K562 (cell line): ENCODE results near the gene CNGB1. TPM values are rescaled to one million over a fixed set of nuclear protein-coding genes. Genes with fewer than 3 reads are reported as not detected.

Source experiments
- ARNT ChIP-seq, 2 experiments: fragments of 450-650 bp; IDR thresholded peaks; 2 replicates each; pipeline ENCODE4 v1.6.1; 2016; ENCODE audit warnings: mild to moderate bottlenecking in 1 of 2
- CTBP1 ChIP-seq: fragments of 450-650 bp; IDR thresholded peaks from 2 replicates; pipeline ENCODE4 v1.6.1; 2016; ENCODE audit warnings: borderline replicate concordance
- ESRRA ChIP-seq: fragments of 450-650 bp; IDR thresholded peaks from 2 replicates; pipeline ENCODE4 v1.6.1; 2014; ENCODE audit warnings: low read depth, mild to moderate bottlenecking, moderate library complexity, borderline replicate concordance
- FIP1L1 ChIP-seq: fragments of 200-400 bp; formaldehyde crosslinking; IDR thresholded peaks from 2 replicates; pipeline ENCODE4 v1.6.1; 2018; ENCODE audit warnings: mild to moderate bottlenecking, low read depth, low read length; ENCODE audit not compliant: poor library complexity, severe bottlenecking
- FOS ChIP-seq: IDR thresholded peaks from 3 replicates; pipeline ENCODE4 v1.6.1; 2011; ENCODE audit not compliant: insufficient read length; ENCODE audit errors: extremely low read depth
- KLF1 ChIP-seq: fragments of 450-650 bp; IDR thresholded peaks from 2 replicates; pipeline ENCODE4 v1.6.1; 2016; ENCODE audit warnings: missing genetic modification characterization, missing compliant biosample characterization
- LEF1 ChIP-seq: fragments of 450-650 bp; IDR thresholded peaks from 2 replicates; pipeline ENCODE4 v1.6.1; 2016; ENCODE audit warnings: mild to moderate bottlenecking
- NEUROD1 ChIP-seq: fragments of 150-350 bp; IDR thresholded peaks from 2 replicates; pipeline ENCODE4 v1.6.1; 2014; ENCODE audit warnings: borderline replicate concordance, low read length, low read depth; ENCODE audit not compliant: partially characterized antibody
- NONO ChIP-seq, 2 experiments: fragments of 200-400 bp in 1 of 2; fragments of 450-650 bp in 1 of 2; formaldehyde crosslinking in 1 of 2; IDR thresholded peaks; 2 replicates each; pipeline ENCODE4 v1.6.1; 2017; ENCODE audit warnings: low read depth in 2 of 2, mild to moderate bottlenecking in 2 of 2, moderate library complexity in 2 of 2, low read length in 1 of 2
- NR4A1 ChIP-seq, 2 experiments: fragments of 250-450 bp in 1 of 2; fragments of 450-650 bp in 1 of 2; sonication (Bioruptor Pico) in 1 of 2; IDR thresholded peaks; 2 replicates each; pipeline versions ENCODE4 v1.4.0 to v1.6.1; 2016 to 2020; ENCODE audit warnings: mild to moderate bottlenecking in 2 of 2, missing compliant biosample characterization in 1 of 2, missing genetic modification characterization in 1 of 2, moderate library complexity in 1 of 2
- PHTF2 ChIP-seq: fragments of 250-450 bp; sonication (Bioruptor Pico); IDR thresholded peaks from 2 replicates; pipeline ENCODE4 v1.5.0; 2021; ENCODE audit warnings: mild to moderate bottlenecking
- PTTG1 ChIP-seq: fragments of 450-650 bp; IDR thresholded peaks from 2 replicates; pipeline ENCODE4 v1.6.1; 2016; ENCODE audit warnings: low read depth, mild to moderate bottlenecking, missing genetic modification characterization, missing compliant biosample characterization
- RUNX1 ChIP-seq: sonication (generic); IDR thresholded peaks from 2 replicates; pipeline ENCODE4 v1.6.1; 2016; ENCODE audit warnings: antibody characterized with exemption, low read depth
- SMARCA4 ChIP-seq: fragments of 450-650 bp; IDR thresholded peaks from 2 replicates; pipeline ENCODE4 v1.6.1; 2016
- SMARCC2 ChIP-seq: fragments of 450-650 bp; IDR thresholded peaks from 2 replicates; pipeline ENCODE4 v1.6.1; 2017; ENCODE audit warnings: antibody characterized with exemption, moderate library complexity, mild to moderate bottlenecking, low read depth
- YBX1 ChIP-seq: fragments of 450-650 bp; IDR thresholded peaks from 2 replicates; pipeline ENCODE4 v1.7.1; 2016; ENCODE audit warnings: mild to moderate bottlenecking
- ZNF253 ChIP-seq: fragments of 250-450 bp; sonication (Bioruptor Pico); conservative IDR thresholded peaks from 2 replicates; pipeline ENCODE4 v1.6.1; 2021; ENCODE audit warnings: mild to moderate bottlenecking
- ZNF3 ChIP-seq: fragments of 250-450 bp; sonication (Bioruptor Pico); IDR thresholded peaks from 2 replicates; pipeline ENCODE4 v1.5.0; 2021; ENCODE audit warnings: mild to moderate bottlenecking, moderate library complexity
- ZNF780A ChIP-seq: fragments of 250-450 bp; sonication (Bioruptor Pico); IDR thresholded peaks from 2 replicates; pipeline ENCODE4 v1.5.0; 2021; ENCODE audit warnings: mild to moderate bottlenecking
- ZNF830 ChIP-seq: fragments of 250-450 bp; sonication (Bioruptor Pico); IDR thresholded peaks from 2 replicates; pipeline ENCODE4 v1.5.0; 2021; ENCODE audit warnings: mild to moderate bottlenecking
- ZZZ3 ChIP-seq: fragments of 450-650 bp; IDR thresholded peaks from 2 replicates; pipeline ENCODE4 v1.6.1; 2016; ENCODE audit warnings: antibody characterized with exemption, mild to moderate bottlenecking, moderate library complexity
- polyA plus RNA-seq, 8 experiments: library from polyadenylated mRNA; depleted of rRNA in 4 of 8; stranded (reverse) in 5 of 8; unstranded in 3 of 8; fragments of >200 nt; fragmentation: Nextera tagmentation in 2 of 8; fragmentation: Illumina TruSeq in 1 of 8; extraction: Ambion mirVana in 2 of 8; extraction: Trizol in 1 of 8; gene quantifications; 2 replicates each; pipeline versions ENCODE4 v1.2.1 to v1.2.3, GENCODE V29; 2011 to 2014; ENCODE audit warnings: inconsistent platforms in 1 of 8, missing spikeins in 1 of 8
- total RNA-seq, 7 experiments: library from RNA; depleted of rRNA in 6 of 7; stranded (reverse); fragments of >200 nt in 6 of 7; fragmentation: Illumina TruSeq in 2 of 7; extraction: Trizol in 2 of 7; gene quantifications; 2 replicates each; pipeline versions ENCODE4 v1.2.1 to v1.2.3, GENCODE V29; 2011 to 2021; ENCODE audit warnings: low replicate concordance in 1 of 7
- TF ChIP-seq, protein P1 (sequence below): sonication (generic); formaldehyde crosslinking; IDR thresholded peaks from 2 replicates; pipeline ENCODE4 v1.8.1; 2022; ENCODE audit warnings: missing genetic modification reagents
- TF ChIP-seq, protein P2 (sequence below): sonication (generic); formaldehyde crosslinking; IDR thresholded peaks from 2 replicates; pipeline ENCODE4 v1.8.0; 2022; ENCODE audit warnings: mild to moderate bottlenecking, missing genetic modification reagents
- TF ChIP-seq, protein P3 (sequence below): sonication (generic); formaldehyde crosslinking; IDR thresholded peaks from 2 replicates; pipeline ENCODE4 v1.8.1; 2023; ENCODE audit warnings: mild to moderate bottlenecking, missing genetic modification reagents
- TF ChIP-seq, protein P4 (sequence below): conservative IDR thresholded peaks from 2 replicates; pipeline ENCODE4 v1.6.1; 2011; ENCODE audit warnings: low read depth, mild to moderate bottlenecking, low read length; ENCODE audit not compliant: control insufficient read depth

CNGB1 gene
- total and polyA plus RNA-seq, 9 of the 15 experiments (the other 6 are each of a cell fraction or from before 2014, with no cell fraction given) = not detected

DNA sequence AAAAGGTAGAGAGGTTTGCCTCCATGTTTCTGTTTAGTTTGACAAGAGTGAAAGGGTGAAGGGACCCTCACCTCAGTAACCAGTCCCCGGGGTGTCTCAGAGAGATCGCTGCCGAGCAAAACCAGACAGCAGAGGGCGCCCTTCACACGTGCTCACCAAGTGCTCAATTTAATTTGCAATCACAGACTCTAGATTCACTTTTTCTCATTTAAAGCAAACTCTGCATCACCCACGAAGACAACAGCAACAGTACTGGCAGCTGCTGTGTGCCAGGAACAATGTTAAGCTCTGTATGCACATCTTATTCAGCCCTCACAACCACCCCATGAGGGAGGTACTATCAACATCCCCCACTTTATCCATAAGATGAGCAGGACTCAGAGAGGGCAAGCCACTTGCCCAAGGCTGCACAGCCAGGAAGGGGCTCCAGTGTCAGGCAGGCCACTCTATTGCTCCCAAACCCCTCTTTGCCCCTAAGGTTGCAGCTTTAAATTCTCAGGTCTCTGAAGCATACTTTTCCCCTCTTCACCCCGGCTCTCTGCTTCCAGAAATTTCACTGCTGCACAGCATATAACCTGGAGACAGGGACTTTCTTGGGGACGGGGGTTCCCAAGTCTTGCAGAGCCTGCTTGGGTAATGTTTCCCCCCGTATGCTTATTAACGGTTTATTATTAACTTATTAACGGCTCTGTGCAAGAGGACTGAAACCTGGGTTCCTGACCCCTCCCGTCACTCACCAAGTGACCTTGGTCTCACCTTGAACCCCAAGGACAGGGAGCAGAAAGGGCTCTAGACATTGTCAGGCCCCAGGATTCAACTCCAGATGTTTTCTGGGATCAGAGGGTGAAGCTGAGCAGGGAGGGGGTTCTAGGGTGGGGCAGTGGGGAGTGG is 70.9 kb downstream of the CNGB1 start (continued):
- TF ChIP-seq, protein P1, sequence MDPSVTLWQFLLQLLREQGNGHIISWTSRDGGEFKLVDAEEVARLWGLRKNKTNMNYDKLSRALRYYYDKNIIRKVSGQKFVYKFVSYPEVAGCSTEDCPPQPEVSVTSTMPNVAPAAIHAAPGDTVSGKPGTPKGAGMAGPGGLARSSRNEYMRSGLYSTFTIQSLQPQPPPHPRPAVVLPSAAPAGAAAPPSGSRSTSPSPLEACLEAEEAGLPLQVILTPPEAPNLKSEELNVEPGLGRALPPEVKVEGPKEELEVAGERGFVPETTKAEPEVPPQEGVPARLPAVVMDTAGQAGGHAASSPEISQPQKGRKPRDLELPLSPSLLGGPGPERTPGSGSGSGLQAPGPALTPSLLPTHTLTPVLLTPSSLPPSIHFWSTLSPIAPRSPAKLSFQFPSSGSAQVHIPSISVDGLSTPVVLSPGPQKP (CRISPR knock-in tag) = no peak
- TF ChIP-seq YBX1 (no peak), PTTG1 (no peak), ZNF253 (CRISPR knock-in tag) (no peak), ARNT (IDR thresholded peaks at IDR 0.05) (0 out of 4 replicates have a peak, but pooled peaks of 1 of the 2 experiments have one; percentile 29), CTBP1 (no peak), ZZZ3 (no peak), RUNX1 (no peak), ZNF830 (CRISPR knock-in tag) (no peak), LEF1 (no peak), SMARCA4 (no peak), FIP1L1 (no peak), ESRRA (peak; percentile 77), NONO (IDR thresholded peaks at IDR 0.05; ENCODE audit: low read depth in 2 of 2, low read length in 1 of 2) (no peak), ZNF780A (CRISPR knock-in tag) (no peak), PHTF2 (CRISPR knock-in tag) (no peak), SMARCC2 (no peak), NR4A1 (CRISPR knock-in tag; IDR thresholded peaks at IDR 0.05) (no peak), NR4A1 (tag; IDR thresholded peaks at IDR 0.05) (no peak), ZNF3 (CRISPR knock-in tag) (no peak), KLF1 (tag) (no peak), NEUROD1 (no peak), FOS (no peak)
- TF ChIP-seq, protein P2, sequence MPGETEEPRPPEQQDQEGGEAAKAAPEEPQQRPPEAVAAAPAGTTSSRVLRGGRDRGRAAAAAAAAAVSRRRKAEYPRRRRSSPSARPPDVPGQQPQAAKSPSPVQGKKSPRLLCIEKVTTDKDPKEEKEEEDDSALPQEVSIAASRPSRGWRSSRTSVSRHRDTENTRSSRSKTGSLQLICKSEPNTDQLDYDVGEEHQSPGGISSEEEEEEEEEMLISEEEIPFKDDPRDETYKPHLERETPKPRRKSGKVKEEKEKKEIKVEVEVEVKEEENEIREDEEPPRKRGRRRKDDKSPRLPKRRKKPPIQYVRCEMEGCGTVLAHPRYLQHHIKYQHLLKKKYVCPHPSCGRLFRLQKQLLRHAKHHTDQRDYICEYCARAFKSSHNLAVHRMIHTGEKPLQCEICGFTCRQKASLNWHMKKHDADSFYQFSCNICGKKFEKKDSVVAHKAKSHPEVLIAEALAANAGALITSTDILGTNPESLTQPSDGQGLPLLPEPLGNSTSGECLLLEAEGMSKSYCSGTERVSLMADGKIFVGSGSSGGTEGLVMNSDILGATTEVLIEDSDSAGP (CRISPR knock-in tag) = peak; percentile 76; the same call in 1 of the 2 replicates
- TF ChIP-seq, protein P3, sequence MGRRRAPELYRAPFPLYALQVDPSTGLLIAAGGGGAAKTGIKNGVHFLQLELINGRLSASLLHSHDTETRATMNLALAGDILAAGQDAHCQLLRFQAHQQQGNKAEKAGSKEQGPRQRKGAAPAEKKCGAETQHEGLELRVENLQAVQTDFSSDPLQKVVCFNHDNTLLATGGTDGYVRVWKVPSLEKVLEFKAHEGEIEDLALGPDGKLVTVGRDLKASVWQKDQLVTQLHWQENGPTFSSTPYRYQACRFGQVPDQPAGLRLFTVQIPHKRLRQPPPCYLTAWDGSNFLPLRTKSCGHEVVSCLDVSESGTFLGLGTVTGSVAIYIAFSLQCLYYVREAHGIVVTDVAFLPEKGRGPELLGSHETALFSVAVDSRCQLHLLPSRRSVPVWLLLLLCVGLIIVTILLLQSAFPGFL (CRISPR knock-in tag) = no peak
- TF ChIP-seq, protein P4, sequence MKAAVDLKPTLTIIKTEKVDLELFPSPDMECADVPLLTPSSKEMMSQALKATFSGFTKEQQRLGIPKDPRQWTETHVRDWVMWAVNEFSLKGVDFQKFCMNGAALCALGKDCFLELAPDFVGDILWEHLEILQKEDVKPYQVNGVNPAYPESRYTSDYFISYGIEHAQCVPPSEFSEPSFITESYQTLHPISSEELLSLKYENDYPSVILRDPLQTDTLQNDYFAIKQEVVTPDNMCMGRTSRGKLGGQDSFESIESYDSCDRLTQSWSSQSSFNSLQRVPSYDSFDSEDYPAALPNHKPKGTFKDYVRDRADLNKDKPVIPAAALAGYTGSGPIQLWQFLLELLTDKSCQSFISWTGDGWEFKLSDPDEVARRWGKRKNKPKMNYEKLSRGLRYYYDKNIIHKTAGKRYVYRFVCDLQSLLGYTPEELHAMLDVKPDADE = no peak
